Activated effector memory CD4-positive, alpha-beta T cell treated with anti-CD3 and anti-CD28 coated beads, Interleukin-2, amount 50 U/mL, for 16 hours (primary cell): ENCODE measurements around the gene PARVA.

Experiments used
- DNase-seq: peaks from one replicate; pipeline ENCODE4 v3.0.0-alpha.2; 2020

PARVA gene

DNA sequence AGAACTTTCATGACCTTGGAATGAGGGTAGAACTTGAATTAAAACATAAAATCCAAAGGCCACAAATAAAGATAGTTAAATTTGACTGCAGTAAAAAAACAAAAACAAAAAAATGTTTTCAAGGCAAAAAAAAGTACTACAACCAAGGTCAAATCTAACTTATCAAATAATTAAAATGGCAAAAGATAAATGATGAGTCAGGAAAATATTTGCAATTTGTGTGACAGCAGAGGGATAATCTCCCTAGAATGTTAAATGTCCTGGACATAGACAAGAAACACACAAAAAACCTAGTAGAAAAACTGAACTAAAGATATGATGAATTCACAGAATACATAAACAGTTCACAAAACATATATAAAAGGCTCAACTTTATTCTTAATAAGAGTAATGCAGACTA is 186.6 kb downstream of the PARVA start:
- no peak for DNase-seq

DNA sequence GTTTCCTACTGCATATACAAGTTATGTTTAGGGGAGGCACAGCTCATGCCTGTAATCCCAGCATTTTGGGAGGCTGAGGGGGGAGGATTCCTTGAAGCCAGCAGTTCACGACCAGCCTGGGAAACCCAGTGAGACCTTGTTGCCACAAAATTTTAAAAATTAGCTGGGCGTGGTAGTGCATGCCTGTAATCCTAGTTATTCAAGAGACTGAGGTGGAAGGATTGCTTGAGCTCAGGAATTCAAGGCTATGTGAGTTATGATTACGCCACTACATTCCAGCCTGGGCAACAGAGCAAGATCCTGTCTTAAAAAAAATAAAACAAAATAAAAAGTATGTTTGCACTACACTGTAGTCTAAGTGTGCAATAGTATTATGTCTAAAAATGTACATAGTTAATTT is 188.0 kb downstream of the PARVA start:
- no peak for DNase-seq

DNA sequence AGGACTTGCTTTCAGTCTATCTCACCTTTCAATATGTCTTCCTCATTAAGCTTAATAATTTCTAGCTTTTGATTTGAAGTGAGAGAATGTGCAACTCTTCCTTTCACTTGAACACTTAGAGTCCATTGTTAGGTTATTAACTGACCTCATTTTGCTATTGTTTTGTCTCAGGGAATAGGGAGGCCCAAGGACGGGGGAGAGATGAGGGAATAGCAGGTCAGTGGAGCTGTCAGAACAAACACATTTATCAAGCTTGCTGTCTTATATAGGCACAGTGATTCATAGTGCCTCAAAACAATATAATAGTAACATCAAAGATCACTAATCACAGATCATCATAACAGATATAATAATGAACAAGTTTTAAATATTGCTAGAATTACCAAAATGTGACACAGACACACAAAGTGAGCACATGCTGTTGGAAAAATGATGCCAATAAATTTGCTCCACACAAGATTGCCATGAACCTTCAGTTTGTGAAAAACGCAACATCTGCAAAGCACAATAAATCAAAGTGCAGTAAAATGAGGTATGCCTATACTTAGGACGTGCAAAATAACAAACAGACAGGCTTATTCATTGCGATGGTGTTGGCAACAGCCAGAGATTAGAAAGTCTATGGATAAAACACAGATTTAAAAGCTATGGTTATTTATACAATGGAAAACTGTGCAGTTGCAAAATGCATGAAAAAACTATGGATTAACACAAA is 190.5 kb downstream of the PARVA start:
- no peak for DNase-seq

DNA sequence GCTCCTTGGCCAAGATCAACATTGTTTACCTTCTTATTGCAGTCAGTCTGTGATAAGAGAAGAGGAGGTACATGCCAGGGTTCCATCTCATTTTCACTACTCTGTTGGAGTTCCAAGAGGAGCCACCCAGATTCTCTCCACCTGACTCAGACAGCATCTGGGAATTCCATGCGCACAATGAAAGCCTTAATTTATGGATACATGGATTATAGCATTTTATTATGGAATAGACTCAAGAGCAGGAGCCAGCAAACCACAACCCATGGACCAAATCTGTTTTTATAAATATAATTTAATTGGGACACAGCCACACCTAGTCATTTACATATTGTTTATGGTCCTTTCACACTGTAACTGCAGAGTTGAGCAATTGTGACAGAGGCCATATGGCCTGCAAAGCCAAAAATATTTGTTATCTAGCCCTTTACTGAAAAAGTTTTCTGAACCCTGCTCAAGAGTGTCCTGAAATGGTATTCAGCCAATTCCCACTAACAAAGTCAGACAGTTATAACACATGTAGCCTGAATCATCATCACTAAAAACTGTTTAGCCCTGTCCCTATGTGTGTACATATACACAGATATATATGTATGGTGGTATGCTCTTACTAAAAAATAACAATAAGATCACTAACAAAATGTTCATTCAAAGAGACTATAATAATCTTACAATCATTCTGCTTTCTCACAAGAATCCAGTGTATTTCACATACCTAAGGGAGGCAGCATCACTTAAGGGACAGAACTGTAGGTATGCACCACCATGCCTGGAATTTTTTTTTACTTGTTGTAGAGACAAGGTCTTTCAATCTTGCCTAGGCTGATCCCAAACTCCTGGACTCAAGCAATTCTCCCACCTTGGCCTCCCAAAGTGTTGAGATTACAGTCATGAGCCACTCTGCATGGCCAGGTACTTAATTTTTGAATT is 192.4 kb downstream of the PARVA start:
- no peak for DNase-seq

DNA sequence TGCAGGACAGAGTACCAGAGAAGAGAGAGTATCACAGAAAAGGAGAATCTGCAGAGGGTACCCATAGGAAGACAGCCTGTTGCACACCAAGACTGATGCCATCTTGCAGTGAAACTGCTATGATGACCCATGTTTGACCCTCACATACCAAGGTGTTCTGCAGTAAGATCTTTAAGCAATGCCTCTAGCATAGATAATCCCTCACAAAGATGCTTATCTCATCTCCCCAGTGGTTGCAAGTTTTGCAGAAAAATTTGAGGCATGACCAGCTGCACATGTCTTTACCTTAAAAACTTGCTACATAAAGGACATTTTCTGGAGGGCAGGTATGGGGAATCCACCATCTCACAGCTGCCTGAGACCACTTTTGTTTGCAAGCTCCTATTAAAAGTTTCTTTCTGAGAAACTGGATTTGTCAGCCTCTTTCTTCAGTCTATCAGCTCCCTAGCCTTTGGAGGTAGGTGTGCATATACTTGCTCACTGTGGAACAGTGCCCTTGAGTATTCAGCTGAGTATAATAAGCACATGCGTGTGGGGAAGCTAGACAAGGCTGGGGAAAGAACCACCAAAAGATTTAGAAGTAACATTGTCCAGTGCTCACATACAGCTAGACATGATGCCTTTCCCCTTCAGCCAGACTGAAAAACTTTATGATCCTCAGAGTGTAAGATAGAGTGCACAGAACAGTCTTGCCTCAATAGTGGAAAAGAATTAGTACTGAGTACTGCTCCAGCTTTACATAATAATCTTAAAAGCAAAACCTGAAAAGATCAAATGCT is 196.5 kb downstream of the PARVA start:
- no peak for DNase-seq

DNA sequence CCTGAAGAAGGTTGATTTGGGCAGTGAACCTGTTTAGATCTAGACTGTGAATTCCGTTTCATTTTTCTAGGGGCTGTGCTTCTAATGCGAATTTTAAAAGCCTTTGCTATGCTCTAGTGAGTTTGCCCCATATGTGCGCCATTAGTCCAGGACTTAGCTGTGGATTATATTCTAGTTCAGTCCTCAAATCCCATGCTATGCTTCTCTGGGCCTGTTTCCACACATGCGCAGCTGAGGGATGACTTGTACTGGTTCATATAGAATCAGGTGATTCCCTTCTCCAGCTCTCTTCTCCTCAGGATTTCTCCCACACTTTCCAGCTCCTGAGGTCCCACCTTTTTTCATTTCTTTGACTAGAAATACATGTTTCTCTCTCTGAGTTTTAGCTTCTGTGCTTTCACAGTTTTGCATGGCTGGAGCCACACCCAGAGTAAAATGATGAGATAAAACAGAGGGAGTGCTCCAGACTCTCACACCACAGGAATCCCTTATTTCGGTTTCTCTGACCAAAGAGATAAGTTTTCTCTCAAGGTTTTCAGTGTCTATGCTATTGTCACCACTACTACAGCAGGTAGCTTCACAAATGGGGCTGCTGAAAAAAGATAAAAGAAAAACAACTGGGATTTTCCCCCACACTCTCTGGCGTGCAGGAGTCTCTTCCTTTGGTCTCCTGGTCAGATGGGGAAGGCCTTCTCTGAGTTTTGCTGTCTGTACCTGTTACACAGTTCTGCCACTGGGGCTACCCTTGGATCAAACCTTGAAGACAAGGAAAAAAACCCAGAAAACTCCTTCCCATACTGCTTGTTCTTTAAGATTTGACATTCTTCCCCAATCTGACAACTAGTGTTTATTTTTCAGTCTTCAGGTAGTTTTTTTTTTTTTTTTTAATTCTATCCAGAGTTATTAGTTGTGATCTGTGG is 200.6 kb downstream of the PARVA start:
- DNase-seq = no peak

DNA sequence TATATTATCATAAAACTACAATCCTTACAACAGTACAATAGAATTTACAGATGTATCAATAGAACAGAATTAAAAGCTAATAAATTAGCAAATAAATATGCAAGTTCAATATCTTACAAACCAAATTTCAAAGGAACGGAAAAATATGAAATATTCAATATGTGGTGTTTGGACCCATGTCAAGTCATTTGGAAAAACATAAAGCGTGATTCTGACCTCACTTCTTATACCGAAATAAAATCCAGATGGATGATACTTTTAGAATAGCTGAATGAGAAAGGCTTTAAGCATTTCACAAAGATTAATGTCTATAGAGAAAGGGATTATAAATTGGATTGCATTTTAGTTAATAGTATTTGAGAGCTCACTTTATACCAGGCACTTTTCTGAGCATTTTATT is 204.0 kb downstream of the PARVA start:
- no peak for DNase-seq

DNA sequence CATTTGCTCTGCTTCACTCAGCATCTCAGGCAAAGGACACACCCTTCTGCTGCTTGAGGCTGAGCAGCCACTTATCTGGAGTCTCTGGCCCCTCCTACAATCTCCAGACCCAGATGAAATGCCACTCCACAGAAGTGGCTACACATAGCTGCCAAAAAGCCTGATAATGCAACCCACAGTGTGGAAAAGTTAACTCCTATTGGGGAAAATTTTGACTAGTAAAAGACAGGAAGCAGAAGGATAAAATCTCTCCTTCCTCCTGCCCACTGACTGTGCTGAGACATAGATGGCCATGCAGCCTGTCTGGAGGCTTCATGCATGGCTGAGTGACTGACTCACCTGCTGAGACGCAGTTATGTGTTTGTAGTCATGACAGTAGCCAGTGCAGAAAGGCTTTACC is 204.6 kb downstream of the PARVA start:
- no peak for DNase-seq
